GM23248 (cell line): ENCODE measurements around the gene KDM5B. TPM values are rescaled to one million over a fixed set of nuclear protein-coding genes. Genes with fewer than 3 reads are reported as not detected.

Source experiments
- DNase-seq: peaks from one replicate; pipeline ENCODE4 v3.0.0-alpha.2; 2015
- H2AFZ ChIP-seq: fragments of 200-600 bp; sonication (generic); 2 replicates; pipeline ENCODE4 v1.6.1; 2016; ENCODE audit warnings: antibody characterized with exemption
- H3F3A ChIP-seq: fragments of 200-600 bp; sonication (generic); 2 replicates; pipeline ENCODE4 v1.6.1; 2016; ENCODE audit warnings: mild to moderate bottlenecking, antibody characterized with exemption, mixed run types; ENCODE audit not compliant: insufficient read depth
- H3K27ac ChIP-seq: fragments of 200-600 bp; sonication (generic); 2 replicates; pipeline ENCODE4 v1.5.1; 2016; ENCODE audit warnings: mild to moderate bottlenecking
- H3K27me3 ChIP-seq: fragments of 200-600 bp; sonication (generic); replicated peaks from 2 replicates; pipeline ENCODE4 v1.6.1; 2016; ENCODE audit warnings: mild to moderate bottlenecking; ENCODE audit not compliant: insufficient read depth
- H3K36me3 ChIP-seq: fragments of 200-600 bp; sonication (generic); 2 replicates; pipeline ENCODE4 v1.6.1; 2016; ENCODE audit warnings: low read depth, mild to moderate bottlenecking
- H3K4me1 ChIP-seq: fragments of 200-600 bp; sonication (generic); 2 replicates; pipeline ENCODE4 v1.6.1; 2016; ENCODE audit warnings: mild to moderate bottlenecking; ENCODE audit not compliant: insufficient read depth
- H3K4me2 ChIP-seq: fragments of 200-600 bp; sonication (generic); one replicate; pipeline ENCODE4 v1.6.1; 2016; ENCODE audit warnings: mild to moderate bottlenecking; ENCODE audit not compliant: unreplicated experiment
- H3K4me3 ChIP-seq: fragments of 200-600 bp; sonication (generic); 2 replicates; pipeline ENCODE4 v1.5.1; 2016; ENCODE audit warnings: mild to moderate bottlenecking
- H3K79me2 ChIP-seq: fragments of 200-600 bp; sonication (generic); 2 replicates; pipeline ENCODE4 v1.6.1; 2016; ENCODE audit warnings: mild to moderate bottlenecking; ENCODE audit not compliant: insufficient read depth
- H3K9ac ChIP-seq: fragments of 200-600 bp; sonication (generic); 2 replicates; pipeline ENCODE4 v1.6.1; 2016; ENCODE audit warnings: mild to moderate bottlenecking
- H3K9me2 ChIP-seq: fragments of 200-600 bp; sonication (generic); 2 replicates; pipeline ENCODE4 v1.6.1; 2016; ENCODE audit warnings: mixed run types, mild to moderate bottlenecking, moderate library complexity; ENCODE audit not compliant: insufficient read depth
- H3K9me3 ChIP-seq: fragments of 200-600 bp; sonication (generic); one replicate; pipeline ENCODE4 v1.6.1; 2017; ENCODE audit warnings: low read depth
- H4K20me1 ChIP-seq: fragments of 200-600 bp; sonication (generic); 2 replicates; pipeline ENCODE4 v1.6.0; 2016; ENCODE audit not compliant: insufficient read depth
- EZH2 ChIP-seq: fragments of 200-600 bp; sonication (generic); IDR thresholded peaks from 2 replicates; pipeline ENCODE4 v1.6.1; 2018; ENCODE audit warnings: antibody characterized with exemption, mild to moderate bottlenecking; ENCODE audit not compliant: insufficient read depth, poor library complexity, severe bottlenecking
- EZH2phosphoT487 ChIP-seq: fragments of 200-600 bp; sonication (generic); IDR thresholded peaks from 2 replicates; pipeline ENCODE4 v1.6.1; 2018; ENCODE audit warnings: antibody characterized with exemption, moderate library complexity, mild to moderate bottlenecking, low read depth; ENCODE audit not compliant: insufficient read depth
- WGBS, 2 experiments: methylation state at CpG; one replicate each; pipeline ENCODE4 v1.1.6; 2015 to 2017; ENCODE audit warnings: low lambda C conversion rate in 2 of 2, low coverage in 1 of 2; ENCODE audit errors: missing lambda C conversion rate in 2 of 2; 5-methylcytosine and 5-hydroxymethylcytosine counted together
- in situ Hi-C: fragments of 300-500 bp; cut with MboI; formaldehyde crosslinking; loops from 2 replicates; pipeline ENCODE4 v1.15.0; 2020
- polyA plus RNA-seq: library from polyadenylated mRNA; unstranded; fragments of >200 nt; fragmentation: Nextera tagmentation; extraction: Ambion mirVana; gene quantifications from 2 replicates; pipeline ENCODE4 v1.2.1, GENCODE V29; 2016
- total RNA-seq: library from RNA; depleted of rRNA; stranded (reverse); fragments of >200 nt; shearing (Covaris generic); gene quantifications from 2 replicates; pipeline ENCODE4 v1.2.3, GENCODE V29; 2014

The KDM5B gene
- total and polyA plus RNA-seq, 2 experiments from 2014 or later, result 64.3 to 79.5 TPM

DNA sequence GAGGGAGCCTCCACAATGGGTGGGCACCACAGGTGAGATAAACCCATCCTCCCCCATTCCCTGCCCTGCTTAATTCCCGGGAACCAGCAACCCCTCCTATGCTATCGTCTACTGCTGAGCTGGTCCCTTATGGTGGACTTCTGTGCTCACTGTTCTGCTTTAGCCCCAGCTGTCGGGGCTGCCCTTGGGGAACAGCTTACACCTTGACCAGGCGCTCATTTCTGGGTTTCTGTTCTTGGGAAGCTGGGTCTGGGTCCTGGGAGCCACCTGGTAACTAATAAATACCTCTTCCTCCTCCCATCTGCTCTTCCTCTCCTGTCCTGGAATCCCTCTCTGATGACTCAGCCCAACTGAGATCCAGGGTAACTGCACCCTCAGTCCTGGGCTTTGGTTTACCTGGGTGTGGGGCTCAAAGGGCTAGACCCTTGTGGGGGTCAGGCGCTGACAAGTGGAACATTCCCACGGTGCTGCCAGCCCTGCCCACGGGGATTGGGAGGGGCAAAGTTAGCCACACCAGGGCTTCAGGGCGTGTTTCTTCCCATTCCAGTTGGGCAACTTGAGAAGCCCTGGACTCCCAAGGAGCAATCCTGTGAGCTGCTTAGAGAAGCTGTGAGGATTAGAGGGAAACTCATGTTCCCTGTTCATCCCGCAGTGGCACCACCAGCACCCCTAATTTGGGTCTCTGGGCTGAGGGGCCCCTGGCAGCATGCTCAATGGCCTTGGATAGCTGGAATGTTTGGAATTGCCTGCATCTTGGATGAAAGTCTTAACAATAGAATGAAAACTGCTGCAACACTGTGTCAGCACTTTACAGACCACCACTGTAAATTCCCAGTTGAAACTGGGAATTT lies 4.2 kb upstream of the KDM5B start:
- Histone ChIP-seq H3K4me2 (peak overlapping the region; percentile 87), H4K20me1 (no peaks in the 10 kb centered on the region), H3F3A (peaks cover 10% of the 10 kb centered on the region; the same call in 1 of the 2 replicates), H3K27ac (no peak overlapping the region), H3K4me1 (peaks cover 15% of the 10 kb centered on the region; the same call in 1 of the 2 replicates), H3K9ac (no peak overlapping the region), H3K9me3 (no peaks in the 10 kb centered on the region), H3K79me2 (peaks cover 5% of the 10 kb centered on the region; the same call in 1 of the 2 replicates), H3K4me3 (no peak overlapping the region), H3K36me3 (no peaks in the 10 kb centered on the region), H2AFZ (peak overlapping the region; percentile 92; the same call in 1 of the 2 replicates), H3K27me3 (no peaks in the 10 kb centered on the region), H3K9me2 (no peaks in the 10 kb centered on the region)
- in situ Hi-C loops, result no loop called here
- DNase-seq, result peak; percentile 7
- TF ChIP-seq EZH2 (no peak), EZH2phosphoT487 (no peak)
- 58% methylated on average over 9 of the region's 9 CpGs for WGBS, 2 experiments

DNA sequence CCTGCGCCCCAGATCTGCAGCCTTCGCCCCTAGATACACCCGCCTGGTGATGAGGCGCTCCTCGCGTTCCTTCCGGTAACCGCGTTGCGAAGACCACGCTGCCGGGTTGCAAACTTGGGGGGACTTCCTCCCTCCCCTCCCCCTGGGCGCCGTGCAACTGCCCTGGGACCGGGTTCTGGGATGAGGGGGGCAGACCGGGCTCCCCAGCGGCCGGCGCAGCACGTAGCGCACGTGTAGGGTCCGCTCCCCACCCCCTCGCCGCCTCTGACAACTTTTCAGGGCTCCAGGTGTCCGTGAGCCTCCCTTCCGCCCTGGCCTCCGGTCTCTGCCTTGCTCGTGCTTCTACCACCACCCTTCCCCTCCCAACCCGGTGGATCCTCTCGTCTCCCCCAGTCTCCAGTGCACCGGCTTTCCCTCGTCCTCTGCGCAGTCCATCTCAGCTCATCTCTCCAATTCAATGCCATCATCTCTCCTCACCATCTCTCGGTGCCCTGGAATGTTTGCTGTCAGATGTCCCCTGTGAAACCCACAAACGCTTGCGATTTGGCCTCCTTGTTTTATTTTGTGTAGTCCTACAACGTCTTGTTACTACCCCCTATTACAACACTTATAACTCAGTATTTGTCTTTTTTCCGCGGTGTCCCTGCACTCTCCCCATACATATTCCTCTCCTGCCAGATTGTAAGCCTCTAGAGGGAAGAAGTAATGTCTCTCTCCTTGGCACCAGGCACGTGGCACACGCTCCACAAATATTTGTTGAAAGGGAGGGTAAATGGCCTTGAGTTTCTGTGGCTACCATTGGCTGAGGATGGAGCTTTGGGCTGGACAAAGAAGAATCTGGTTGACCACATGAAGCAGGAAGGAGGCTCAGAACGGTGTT lies 3.3 kb upstream of the KDM5B start:
- Histone ChIP-seq H3K27ac (peak overlapping the region; percentile 82), H3K4me1 (peaks cover 15% of the 10 kb centered on the region; the same call in 1 of the 2 replicates), H2AFZ (peak overlapping the region; percentile 92), H3K9me3 (no peaks in the 10 kb centered on the region), H3K79me2 (peaks cover 14% of the 10 kb centered on the region), H3F3A (peaks cover 11% of the 10 kb centered on the region), H3K36me3 (no peaks in the 10 kb centered on the region), H4K20me1 (no peaks in the 10 kb centered on the region), H3K27me3 (no peaks in the 10 kb centered on the region), H3K4me2 (peak overlapping the region; percentile 87), H3K9ac (peak overlapping the region; percentile 89), H3K4me3 (peak overlapping the region; percentile 81), H3K9me2 (no peaks in the 10 kb centered on the region)
- peak; percentile 54 for DNase-seq
- in situ Hi-C loops, result no loop called here
- 11 to 15% methylated on average over 42 to 43 of the region's 43 CpGs for WGBS, 2 experiments
- TF ChIP-seq EZH2, result no peak
- no peak for TF ChIP-seq EZH2phosphoT487

DNA sequence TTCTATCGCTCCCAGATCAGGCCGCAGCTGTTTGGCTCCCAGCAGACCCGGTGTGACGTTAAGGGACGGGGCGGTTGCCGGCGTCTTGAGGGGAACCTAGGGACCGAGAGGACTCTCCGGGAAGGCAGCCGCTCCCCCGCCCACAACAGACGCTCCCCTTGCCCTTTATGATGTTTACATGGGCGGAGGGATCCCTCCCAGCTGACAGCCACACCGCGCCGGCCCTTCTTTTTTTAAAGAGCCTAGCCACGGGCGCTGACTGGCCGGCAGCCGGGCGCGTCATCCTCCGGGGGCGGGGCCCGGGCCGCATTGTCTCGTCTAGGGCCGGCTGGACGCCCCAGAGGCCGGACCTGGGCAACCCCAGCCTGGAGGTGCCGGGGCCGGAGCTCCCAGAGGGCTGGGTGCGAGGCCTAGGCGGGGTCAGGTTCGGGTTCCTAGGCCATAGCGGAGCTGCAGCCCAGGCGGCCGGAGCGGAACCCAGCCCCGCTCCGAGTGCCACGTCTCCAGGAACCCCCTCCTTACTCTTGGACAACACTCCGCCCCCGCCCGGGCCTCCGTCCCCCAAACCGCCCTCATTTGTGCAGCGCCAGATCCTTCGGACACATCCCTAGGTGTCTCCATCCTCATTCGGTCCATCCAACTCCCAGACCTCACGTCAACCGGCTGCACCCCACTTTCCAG lies 2.5 kb upstream of the KDM5B start, which contains the start of gene PCAT6:
TSS of gene PCAT6 (plus strand) at position 340 of the 681 bp plus-strand sequence.
- Histone ChIP-seq H2AFZ (peak within 1 kb of the TSS; percentile 92), H3K79me2 (peaks cover 22% of the 10 kb centered on the region), H3F3A (peaks cover 18% of the 10 kb centered on the region), H3K9ac (peak within 1 kb of the TSS; percentile 89), H3K4me3 (peak within 1 kb of the TSS; percentile 81), H3K36me3 (no peaks in the 10 kb centered on the region), H3K4me1 (peaks cover 18% of the 10 kb centered on the region), H3K9me2 (no peaks in the 10 kb centered on the region), H3K4me2 (peak within 1 kb of the TSS; percentile 87), H3K27ac (peak within 1 kb of the TSS; percentile 82), H3K27me3 (no peaks in the 10 kb centered on the region), H3K9me3 (no peaks in the 10 kb centered on the region), H4K20me1 (peaks cover 4% of the 10 kb centered on the region; the same call in 1 of the 2 replicates)
- 0 to 6% methylated on average over 35 to 53 of the region's 53 CpGs for WGBS, 2 experiments
- DNase-seq, result peak; percentile 99
- no peak for TF ChIP-seq EZH2phosphoT487
- TF ChIP-seq EZH2, result no peak
- in situ Hi-C loops, result no loop called here
